Measurements from ENCODE around the gene PADI2. TPM values are rescaled to one million over a fixed set of nuclear protein-coding genes. Genes with fewer than 3 reads are reported as not detected.

Gene PADI2
- total and polyA plus RNA-seq, 2 experiments from 2014 or later = 1.7 to 4.3 TPM

GRCh38 chr1:17068789-17069188 lies 50.5 kb downstream of the PADI2 start (continued):
- no peak for TF ChIP-seq CTCF (conservative IDR thresholded peaks at IDR 0.05; ENCODE audit: low read depth in 2 of 2)
- TF ChIP-seq ZNF114 (CRISPR knock-in tag; IDR thresholded peaks at IDR 0.05) = no peak
- TF ChIP-seq EZH2 (IDR thresholded peaks at IDR 0.05; ENCODE audit: low read depth, unreplicated experiment) = no peak
- no peak for TF ChIP-seq ZNF331 (CRISPR knock-in tag; IDR thresholded peaks at IDR 0.05; ENCODE audit: low read depth)

DNA sequence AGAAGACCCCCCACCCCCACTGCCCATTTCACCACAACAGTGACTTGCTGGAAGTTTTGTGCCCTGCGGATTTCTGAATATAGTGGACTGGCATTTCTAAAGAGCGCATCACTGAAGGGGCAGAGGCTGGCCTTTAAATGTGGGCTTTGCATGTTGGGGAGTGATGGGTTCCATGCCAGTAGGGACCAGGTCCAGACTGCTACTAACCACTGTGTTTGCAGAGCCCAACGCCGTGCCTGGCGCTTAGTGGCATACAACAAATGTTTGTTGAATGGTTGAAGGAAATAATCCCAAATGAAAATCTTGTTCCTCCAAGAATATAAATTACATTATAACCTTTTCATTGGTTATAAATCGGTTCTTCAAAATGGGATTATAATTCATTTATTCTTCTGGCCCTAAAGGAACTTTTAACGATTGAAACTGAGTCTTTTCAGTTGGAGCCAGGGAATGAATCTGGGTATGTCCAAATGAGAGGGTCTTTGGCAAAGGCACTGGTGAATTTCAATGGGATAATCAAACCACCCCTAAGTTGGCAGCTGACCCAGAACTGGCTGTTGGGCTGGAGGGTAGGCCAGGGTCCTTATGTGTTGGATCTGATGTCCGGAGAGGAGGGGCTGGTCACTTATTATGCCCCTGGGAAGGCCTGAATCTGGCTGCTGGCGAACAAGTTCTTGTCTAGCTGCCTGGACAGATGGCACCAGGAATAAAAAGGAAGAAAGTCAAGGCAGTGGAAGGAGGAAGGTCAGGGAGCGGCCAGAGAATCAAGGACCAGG lies 51.6 kb downstream of the PADI2 start:
- no peak overlapping the region for H3K4me3 Mint-ChIP-seq
- H3K27ac Mint-ChIP-seq = no peak overlapping the region
- H3K27me3 Mint-ChIP-seq (ENCODE audit: insufficient read depth, low read depth, poor library complexity) = peaks cover 6% of the 10 kb centered on the region
- TF ChIP-seq POLR2AphosphoS5 (IDR thresholded peaks at IDR 0.05; ENCODE audit: low read depth) = no peak
- TF ChIP-seq CREB1 (CRISPR knock-in tag; IDR thresholded peaks at IDR 0.05; ENCODE audit: low read depth) = no peak
- TF ChIP-seq, protein P1, sequence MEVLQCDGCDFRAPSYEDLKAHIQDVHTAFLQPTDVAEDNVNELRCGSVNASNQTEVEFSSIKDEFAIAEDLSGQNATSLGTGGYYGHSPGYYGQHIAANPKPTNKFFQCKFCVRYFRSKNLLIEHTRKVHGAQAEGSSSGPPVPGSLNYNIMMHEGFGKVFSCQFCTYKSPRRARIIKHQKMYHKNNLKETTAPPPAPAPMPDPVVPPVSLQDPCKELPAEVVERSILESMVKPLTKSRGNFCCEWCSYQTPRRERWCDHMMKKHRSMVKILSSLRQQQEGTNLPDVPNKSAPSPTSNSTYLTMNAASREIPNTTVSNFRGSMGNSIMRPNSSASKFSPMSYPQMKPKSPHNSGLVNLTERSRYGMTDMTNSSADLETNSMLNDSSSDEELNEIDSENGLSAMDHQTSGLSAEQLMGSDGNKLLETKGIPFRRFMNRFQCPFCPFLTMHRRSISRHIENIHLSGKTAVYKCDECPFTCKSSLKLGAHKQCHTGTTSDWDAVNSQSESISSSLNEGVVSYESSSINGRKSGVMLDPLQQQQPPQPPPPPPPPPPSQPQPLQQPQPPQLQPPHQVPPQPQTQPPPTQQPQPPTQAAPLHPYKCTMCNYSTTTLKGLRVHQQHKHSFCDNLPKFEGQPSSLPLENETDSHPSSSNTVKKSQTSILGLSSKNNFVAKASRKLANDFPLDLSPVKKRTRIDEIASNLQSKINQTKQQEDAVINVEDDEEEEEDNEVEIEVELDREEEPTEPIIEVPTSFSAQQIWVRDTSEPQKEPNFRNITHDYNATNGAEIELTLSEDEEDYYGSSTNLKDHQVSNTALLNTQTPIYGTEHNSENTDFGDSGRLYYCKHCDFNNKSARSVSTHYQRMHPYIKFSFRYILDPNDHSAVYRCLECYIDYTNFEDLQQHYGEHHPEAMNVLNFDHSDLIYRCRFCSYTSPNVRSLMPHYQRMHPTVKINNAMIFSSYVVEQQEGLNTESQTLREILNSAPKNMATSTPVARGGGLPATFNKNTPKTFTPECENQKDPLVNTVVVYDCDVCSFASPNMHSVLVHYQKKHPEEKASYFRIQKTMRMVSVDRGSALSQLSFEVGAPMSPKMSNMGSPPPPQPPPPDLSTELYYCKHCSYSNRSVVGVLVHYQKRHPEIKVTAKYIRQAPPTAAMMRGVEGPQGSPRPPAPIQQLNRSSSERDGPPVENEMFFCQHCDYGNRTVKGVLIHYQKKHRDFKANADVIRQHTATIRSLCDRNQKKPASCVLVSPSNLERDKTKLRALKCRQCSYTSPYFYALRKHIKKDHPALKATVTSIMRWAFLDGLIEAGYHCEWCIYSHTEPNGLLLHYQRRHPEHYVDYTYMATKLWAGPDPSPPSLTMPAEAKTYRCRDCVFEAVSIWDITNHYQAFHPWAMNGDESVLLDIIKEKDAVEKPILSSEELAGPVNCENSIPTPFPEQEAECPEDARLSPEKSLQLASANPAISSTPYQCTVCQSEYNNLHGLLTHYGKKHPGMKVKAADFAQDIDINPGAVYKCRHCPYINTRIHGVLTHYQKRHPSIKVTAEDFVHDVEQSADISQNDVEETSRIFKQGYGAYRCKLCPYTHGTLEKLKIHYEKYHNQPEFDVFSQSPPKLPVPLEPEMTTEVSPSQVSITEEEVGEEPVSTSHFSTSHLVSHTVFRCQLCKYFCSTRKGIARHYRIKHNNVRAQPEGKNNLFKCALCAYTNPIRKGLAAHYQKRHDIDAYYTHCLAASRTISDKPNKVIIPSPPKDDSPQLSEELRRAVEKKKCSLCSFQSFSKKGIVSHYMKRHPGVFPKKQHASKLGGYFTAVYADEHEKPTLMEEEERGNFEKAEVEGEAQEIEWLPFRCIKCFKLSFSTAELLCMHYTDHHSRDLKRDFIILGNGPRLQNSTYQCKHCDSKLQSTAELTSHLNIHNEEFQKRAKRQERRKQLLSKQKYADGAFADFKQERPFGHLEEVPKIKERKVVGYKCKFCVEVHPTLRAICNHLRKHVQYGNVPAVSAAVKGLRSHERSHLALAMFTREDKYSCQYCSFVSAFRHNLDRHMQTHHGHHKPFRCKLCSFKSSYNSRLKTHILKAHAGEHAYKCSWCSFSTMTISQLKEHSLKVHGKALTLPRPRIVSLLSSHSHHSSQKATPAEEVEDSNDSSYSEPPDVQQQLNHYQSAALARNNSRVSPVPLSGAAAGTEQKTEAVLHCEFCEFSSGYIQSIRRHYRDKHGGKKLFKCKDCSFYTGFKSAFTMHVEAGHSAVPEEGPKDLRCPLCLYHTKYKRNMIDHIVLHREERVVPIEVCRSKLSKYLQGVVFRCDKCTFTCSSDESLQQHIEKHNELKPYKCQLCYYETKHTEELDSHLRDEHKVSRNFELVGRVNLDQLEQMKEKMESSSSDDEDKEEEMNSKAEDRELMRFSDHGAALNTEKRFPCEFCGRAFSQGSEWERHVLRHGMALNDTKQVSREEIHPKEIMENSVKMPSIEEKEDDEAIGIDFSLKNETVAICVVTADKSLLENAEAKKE (CRISPR knock-in tag; IDR thresholded peaks at IDR 0.05) = no peak
- no peak for TF ChIP-seq CTCF (conservative IDR thresholded peaks at IDR 0.05; ENCODE audit: low read depth in 2 of 2)
- TF ChIP-seq EZH2phosphoT487 (IDR thresholded peaks at IDR 0.05; ENCODE audit: unreplicated experiment) = no peak
- no peak for TF ChIP-seq STAT1 (IDR thresholded peaks at IDR 0.05; ENCODE audit: unreplicated experiment)
- TF ChIP-seq, protein P2, sequence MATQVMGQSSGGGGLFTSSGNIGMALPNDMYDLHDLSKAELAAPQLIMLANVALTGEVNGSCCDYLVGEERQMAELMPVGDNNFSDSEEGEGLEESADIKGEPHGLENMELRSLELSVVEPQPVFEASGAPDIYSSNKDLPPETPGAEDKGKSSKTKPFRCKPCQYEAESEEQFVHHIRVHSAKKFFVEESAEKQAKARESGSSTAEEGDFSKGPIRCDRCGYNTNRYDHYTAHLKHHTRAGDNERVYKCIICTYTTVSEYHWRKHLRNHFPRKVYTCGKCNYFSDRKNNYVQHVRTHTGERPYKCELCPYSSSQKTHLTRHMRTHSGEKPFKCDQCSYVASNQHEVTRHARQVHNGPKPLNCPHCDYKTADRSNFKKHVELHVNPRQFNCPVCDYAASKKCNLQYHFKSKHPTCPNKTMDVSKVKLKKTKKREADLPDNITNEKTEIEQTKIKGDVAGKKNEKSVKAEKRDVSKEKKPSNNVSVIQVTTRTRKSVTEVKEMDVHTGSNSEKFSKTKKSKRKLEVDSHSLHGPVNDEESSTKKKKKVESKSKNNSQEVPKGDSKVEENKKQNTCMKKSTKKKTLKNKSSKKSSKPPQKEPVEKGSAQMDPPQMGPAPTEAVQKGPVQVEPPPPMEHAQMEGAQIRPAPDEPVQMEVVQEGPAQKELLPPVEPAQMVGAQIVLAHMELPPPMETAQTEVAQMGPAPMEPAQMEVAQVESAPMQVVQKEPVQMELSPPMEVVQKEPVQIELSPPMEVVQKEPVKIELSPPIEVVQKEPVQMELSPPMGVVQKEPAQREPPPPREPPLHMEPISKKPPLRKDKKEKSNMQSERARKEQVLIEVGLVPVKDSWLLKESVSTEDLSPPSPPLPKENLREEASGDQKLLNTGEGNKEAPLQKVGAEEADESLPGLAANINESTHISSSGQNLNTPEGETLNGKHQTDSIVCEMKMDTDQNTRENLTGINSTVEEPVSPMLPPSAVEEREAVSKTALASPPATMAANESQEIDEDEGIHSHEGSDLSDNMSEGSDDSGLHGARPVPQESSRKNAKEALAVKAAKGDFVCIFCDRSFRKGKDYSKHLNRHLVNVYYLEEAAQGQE (IDR thresholded peaks at IDR 0.05; ENCODE audit: unreplicated experiment) = no peak

More for the DNA sequence above, 51.6 kb downstream of the PADI2 start:
- Histone ChIP-seq H4K20me1 (replicated peaks; ENCODE audit: insufficient read depth) (no peaks in the 10 kb centered on the region), H3K4me2 (no peak overlapping the region), H3K36me3 (ENCODE audit: insufficient read depth) (no peaks in the 10 kb centered on the region; the same call in 1 of the 2 replicates), H3K4me1 (ENCODE audit: insufficient read depth) (peaks cover 12% of the 10 kb centered on the region; the same call in 1 of the 2 replicates), H2AFZ (no peak overlapping the region), H3F3A (replicated peaks; ENCODE audit: low read depth) (no peaks in the 10 kb centered on the region), H3K9me2 (ENCODE audit: insufficient read depth) (no peaks in the 10 kb centered on the region), H3K79me2 (replicated peaks; ENCODE audit: insufficient read depth) (no peaks in the 10 kb centered on the region), H3K27me3 (ENCODE audit: insufficient read depth) (no peaks in the 10 kb centered on the region), H3K27ac (ENCODE audit: low read depth) (no peak overlapping the region), H3K4me3 (no peak overlapping the region)
- ATAC-seq = no peak
- peaks cover 3% of the 10 kb centered on the region; the same call in 2 of the 3 replicates for H3K4me1 Mint-ChIP-seq
- 0 out of 3 replicates have a peak, but pooled peaks cover 2% of the 10 kb centered on the region for H3K36me3 Mint-ChIP-seq (ENCODE audit: low read depth)
- no peak for DNase-seq (ENCODE audit: low spot score)
- H3K9me3 Mint-ChIP-seq = peaks cover 3% of the 10 kb centered on the region; the same call in 1 of the 3 replicates
